Kidney (tissue), 14 donors: ENCODE results near the gene SSNA1. TPM values are rescaled to one million over a fixed set of nuclear protein-coding genes. Genes with fewer than 3 reads are reported as not detected.

ENCODE experiments used
- DNase-seq, 5 donors: peaks; one replicate each; pipeline ENCODE4 v3.0.0-alpha.2; 2013 to 2020
- FAIRE-seq: peaks from 2 replicates; lab custom pipeline; 2012; peaks lifted over from hg19 to GRCh38; lab: Jason Lieb, UNC
- H3K27ac ChIP-seq, 2 donors: one replicate each; pipeline ENCODE4 v1.7.0; 2013; ENCODE audit warnings: low read depth in 2 of 2, low read length in 2 of 2, inconsistent platforms in 1 of 2
- H3K27me3 ChIP-seq: one replicate; pipeline ENCODE4 v1.7.1; 2013; ENCODE audit warnings: low read length, inconsistent platforms; ENCODE audit not compliant: control insufficient read depth, insufficient read depth
- H3K36me3 ChIP-seq, 3 donors: one replicate each; pipeline versions ENCODE4 v1.7.0 to v1.7.1; 2013; ENCODE audit warnings: low read length in 3 of 3, control low read depth in 1 of 3, inconsistent platforms in 1 of 3; ENCODE audit not compliant: insufficient read depth in 3 of 3, control insufficient read depth in 2 of 3
- H3K4me1 ChIP-seq, 3 donors: one replicate each; pipeline versions ENCODE4 v1.7.0 to v1.7.1; 2013; ENCODE audit warnings: low read length in 3 of 3, inconsistent platforms in 1 of 3, low read depth in 1 of 3; ENCODE audit not compliant: control insufficient read depth in 2 of 3, insufficient read depth in 2 of 3
- H3K4me3 ChIP-seq, 3 donors: one replicate each; pipeline versions ENCODE4 v1.7.0 to v1.8.1; 2013; ENCODE audit warnings: low read length in 3 of 3, control low read depth in 1 of 3, inconsistent platforms in 1 of 3
- H3K9ac ChIP-seq, 3 donors: one replicate each; pipeline versions ENCODE4 v1.7.0 to v1.7.1; 2013; ENCODE audit warnings: low read length in 3 of 3, control low read depth in 1 of 3, inconsistent platforms in 1 of 3
- H3K9me3 ChIP-seq, 3 donors: one replicate each; pipeline versions ENCODE4 v1.7.0 to v1.7.1; 2013; ENCODE audit warnings: low read length in 3 of 3, control low read depth in 1 of 3, inconsistent platforms in 1 of 3; ENCODE audit not compliant: control insufficient read depth in 2 of 3, insufficient read depth in 1 of 3
- CTCF ChIP-seq: IDR thresholded peaks from 3 replicates; pipeline ENCODE4 v1.5.1; 2012; ENCODE audit warnings: mild to moderate bottlenecking, moderate library complexity, borderline replicate concordance; ENCODE audit not compliant: insufficient read depth; ENCODE audit errors: extremely low read depth
- intact Hi-C: fragments of 100-400 bp; cut with DNase I; formaldehyde crosslinking; loops from one replicate; pipeline ENCODE4 v1.11.1; 2022
- polyA plus RNA-seq: library from polyadenylated mRNA; stranded (reverse); fragments of 350-450 nt; fragmentation: Illumina TruSeq; extraction: RNeasy Lipid Tissue Mini Kit (QIAGEN cat#74804); gene quantifications from one replicate; pipeline ENCODE4 v1.2.3, GENCODE V29; 2014; ENCODE audit warnings: low read depth, low replicate concordance; ENCODE audit not compliant: insufficient read depth
- total RNA-seq: library from RNA; stranded (reverse); fragmentation: NEBNext Ultra II Directional; extraction: Animal tissue kit (Norgen Biotek cat#: 25700); gene quantifications from one replicate; pipeline ENCODE4 v1.2.1, GENCODE V29; 2021
- donor health status: control.
- donor health status: control.
- donor health status: control.
- donor health status: control.
- donor health status: control.
- donor health status: DM: yes; HTN: yes; CAD: no.
- donor health status: Normal renal cell carcinoma (clear cell type).

Gene SSNA1
- total and polyA plus RNA-seq, 2 donors from 2014 or later = 52.5 to 131 TPM

DNA sequence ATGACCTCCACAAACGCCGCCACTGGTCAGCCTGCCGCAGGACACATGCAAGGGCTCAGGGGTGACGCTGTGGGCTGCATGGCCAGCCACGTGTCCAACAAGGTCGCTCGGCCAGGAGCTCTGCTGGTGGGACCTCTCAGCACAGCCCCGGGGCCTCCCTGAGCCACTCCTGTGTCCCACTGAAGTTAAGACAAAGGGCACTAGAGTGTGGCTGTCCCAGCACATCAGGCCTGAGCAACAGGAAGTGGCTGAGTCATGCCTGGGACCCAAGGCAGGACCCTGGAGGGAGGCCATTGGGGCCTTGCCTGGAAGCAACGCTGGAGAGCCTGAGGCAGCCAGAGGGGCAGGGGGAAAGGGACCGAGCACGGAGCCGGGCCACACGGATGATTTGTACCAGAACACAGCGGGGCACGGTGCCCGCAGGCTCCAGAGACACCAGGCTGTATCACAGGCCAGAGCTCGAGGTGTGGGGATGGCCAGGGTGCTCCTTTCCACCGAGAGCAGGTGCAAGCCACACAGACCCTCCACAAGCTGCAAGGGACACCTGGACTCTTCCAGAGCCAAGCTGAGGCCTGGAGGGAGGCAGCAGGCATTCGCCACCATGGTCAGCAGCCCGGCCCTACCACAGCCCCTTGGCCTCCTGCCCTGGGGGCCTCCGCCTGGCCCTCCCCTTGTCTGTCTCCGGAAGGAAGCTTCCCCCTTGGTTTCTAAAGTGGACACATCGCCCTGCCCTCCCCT, 10.1 kb upstream of the SSNA1 start:
- H3K36me3 ChIP-seq = peaks cover 0 to 18% (median 16%) of the 10 kb centered on the region in 3 donors
- no peaks in the 10 kb centered on the region for H3K9me3 ChIP-seq
- H3K27me3 ChIP-seq = no peaks in the 10 kb centered on the region
- DNase-seq (no peak), FAIRE-seq (no peak)
- H3K4me1 ChIP-seq = peaks cover 0 to under 1% (median 0%) of the 10 kb centered on the region in 3 donors
- TF ChIP-seq CTCF = no peak
- H3K27ac ChIP-seq = no peak overlapping the region
- H3K9ac ChIP-seq = no peak overlapping the region
- H3K4me3 ChIP-seq = no peak overlapping the region
- intact Hi-C loops = no loop called here

DNA sequence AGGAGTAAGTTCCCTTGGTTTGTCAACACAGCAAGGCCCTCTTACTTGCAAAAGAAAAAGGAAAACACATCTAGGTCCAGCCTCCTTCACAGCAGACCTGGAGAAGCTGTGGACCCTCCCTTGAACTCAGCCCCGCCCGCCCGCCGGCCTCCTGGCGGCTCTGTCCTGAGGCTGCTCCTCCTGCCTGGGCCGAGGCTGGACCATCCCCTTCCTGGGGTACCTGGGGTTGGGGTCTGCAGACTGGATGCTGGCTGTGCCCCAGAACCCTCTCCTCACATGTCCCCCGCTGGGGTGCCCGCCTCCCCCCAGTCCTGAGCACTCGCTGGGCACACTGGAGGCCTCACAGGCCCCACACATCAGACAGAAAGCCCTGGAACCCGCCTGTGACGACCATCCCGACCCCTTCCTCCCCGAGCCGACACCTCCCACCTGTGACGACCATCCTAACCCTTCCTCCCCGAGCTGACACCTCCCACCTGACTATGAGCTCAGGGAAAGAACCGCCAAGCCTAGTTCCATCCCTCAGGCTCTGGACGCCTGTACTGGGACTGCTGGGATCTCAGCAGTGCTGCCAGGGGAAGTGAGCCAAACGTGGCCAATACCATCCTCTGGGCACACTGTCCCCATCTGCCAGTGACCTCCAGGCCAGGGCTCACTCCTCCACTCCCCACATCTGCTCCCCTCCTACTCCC, 9.4 kb upstream of the SSNA1 start:
- DNase-seq (no peak), FAIRE-seq (no peak)
- Histone ChIP-seq H3K9me3 (no peaks in the 10 kb centered on the region), H3K36me3 (peaks cover 0 to 22% (median 22%) of the 10 kb centered on the region in 3 donors), H3K27me3 (no peaks in the 10 kb centered on the region), H3K4me1 (no peaks in the 10 kb centered on the region), H3K27ac (no peak overlapping the region), H3K4me3 (no peak overlapping the region), H3K9ac (no peak overlapping the region)
- intact Hi-C loops = no loop called here
- TF ChIP-seq CTCF = no peak

- no peak for TF ChIP-seq CTCF
- Histone ChIP-seq H3K27ac (no peak overlapping the region), H3K9ac (no peak overlapping the region), H3K27me3 (no peaks in the 10 kb centered on the region), H3K36me3 (peaks cover 0 to 26% (median 22%) of the 10 kb centered on the region in 3 donors), H3K9me3 (no peaks in the 10 kb centered on the region), H3K4me1 (no peaks in the 10 kb centered on the region), H3K4me3 (no peak overlapping the region)
- intact Hi-C loops = no loop called here
- no peak for FAIRE-seq
- DNase-seq = no peak
These were observed 8.7 kb upstream of the SSNA1 start for GRCh38 chr9:137179761-137180160.
